Measurements from ENCODE around the gene PLCD3. TPM values are rescaled to one million over a fixed set of nuclear protein-coding genes. Genes with fewer than 3 reads are reported as not detected.

The PLCD3 gene
- total RNA-seq, 2 donors from 2014 or later: 34.8 to 42.9 TPM

DNA sequence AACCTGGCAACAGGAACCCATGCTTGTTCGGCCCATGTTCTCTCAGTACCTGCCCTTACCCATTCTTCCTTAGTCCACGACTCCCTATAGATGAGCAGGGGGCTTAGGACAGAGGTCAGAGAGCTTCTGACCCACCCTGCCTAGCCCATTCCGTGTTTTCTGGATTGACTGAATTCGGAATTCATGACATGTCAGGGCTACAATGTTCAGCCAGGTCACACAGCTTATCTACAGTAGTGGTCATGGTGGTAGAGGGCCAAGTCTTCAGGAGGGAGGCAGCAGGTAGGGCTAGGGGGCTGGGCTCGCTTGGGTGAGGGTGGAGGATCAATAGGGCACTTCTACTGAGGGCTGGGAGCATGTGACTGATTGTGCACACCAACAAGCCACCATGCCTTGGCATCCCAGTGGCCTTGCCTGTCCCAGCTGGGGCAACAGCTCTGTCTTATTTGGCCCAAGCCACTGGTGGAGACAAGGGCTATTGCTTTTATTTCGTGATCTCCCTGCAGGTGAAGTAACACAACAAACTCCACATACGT, 32.5 kb upstream of the PLCD3 start:
- Histone ChIP-seq H3K27me3 (ENCODE audit: control insufficient read depth, insufficient read depth, low read length, poor library complexity, severe bottlenecking) (no peaks in the 10 kb centered on the region), H3K4me3 (ENCODE audit: low read length) (no peak overlapping the region), H3K9ac (ENCODE audit: extremely low read depth, low read length, poor library complexity, severe bottlenecking) (no peak overlapping the region), H3K4me1 (ENCODE audit: control insufficient read depth, insufficient read depth, low read length) (peaks cover 6% of the 10 kb centered on the region), H3K27ac (ENCODE audit: low read depth, low read length) (no peak overlapping the region), H3K9me3 (ENCODE audit: control insufficient read depth, low read length) (no peaks in the 10 kb centered on the region), H3K36me3 (ENCODE audit: control insufficient read depth, insufficient read depth, low read length) (peaks cover 16% of the 10 kb centered on the region)
- TF ChIP-seq, protein P1, sequence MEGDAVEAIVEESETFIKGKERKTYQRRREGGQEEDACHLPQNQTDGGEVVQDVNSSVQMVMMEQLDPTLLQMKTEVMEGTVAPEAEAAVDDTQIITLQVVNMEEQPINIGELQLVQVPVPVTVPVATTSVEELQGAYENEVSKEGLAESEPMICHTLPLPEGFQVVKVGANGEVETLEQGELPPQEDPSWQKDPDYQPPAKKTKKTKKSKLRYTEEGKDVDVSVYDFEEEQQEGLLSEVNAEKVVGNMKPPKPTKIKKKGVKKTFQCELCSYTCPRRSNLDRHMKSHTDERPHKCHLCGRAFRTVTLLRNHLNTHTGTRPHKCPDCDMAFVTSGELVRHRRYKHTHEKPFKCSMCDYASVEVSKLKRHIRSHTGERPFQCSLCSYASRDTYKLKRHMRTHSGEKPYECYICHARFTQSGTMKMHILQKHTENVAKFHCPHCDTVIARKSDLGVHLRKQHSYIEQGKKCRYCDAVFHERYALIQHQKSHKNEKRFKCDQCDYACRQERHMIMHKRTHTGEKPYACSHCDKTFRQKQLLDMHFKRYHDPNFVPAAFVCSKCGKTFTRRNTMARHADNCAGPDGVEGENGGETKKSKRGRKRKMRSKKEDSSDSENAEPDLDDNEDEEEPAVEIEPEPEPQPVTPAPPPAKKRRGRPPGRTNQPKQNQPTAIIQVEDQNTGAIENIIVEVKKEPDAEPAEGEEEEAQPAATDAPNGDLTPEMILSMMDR (conservative IDR thresholded peaks at IDR 0.05): no peak
- Mint-ChIP-seq H3K27me3 (ENCODE audit: insufficient read depth) (no peaks in the 10 kb centered on the region), H3K36me3 (ENCODE audit: low read depth) (peaks cover 19% of the 10 kb centered on the region), H3K27ac (no peak overlapping the region), H3K9me3 (no peaks in the 10 kb centered on the region), H3K4me3 (no peak overlapping the region), H3K4me1 (peaks cover 14% of the 10 kb centered on the region)
- no peak for DNase-seq
- 93 to 97% methylated on average over 5 to 7 of the region's 7 CpGs for WGBS, 2 experiments (ENCODE audit: insufficient coverage in 1 of 2, insufficient read length in 1 of 2)

DNA sequence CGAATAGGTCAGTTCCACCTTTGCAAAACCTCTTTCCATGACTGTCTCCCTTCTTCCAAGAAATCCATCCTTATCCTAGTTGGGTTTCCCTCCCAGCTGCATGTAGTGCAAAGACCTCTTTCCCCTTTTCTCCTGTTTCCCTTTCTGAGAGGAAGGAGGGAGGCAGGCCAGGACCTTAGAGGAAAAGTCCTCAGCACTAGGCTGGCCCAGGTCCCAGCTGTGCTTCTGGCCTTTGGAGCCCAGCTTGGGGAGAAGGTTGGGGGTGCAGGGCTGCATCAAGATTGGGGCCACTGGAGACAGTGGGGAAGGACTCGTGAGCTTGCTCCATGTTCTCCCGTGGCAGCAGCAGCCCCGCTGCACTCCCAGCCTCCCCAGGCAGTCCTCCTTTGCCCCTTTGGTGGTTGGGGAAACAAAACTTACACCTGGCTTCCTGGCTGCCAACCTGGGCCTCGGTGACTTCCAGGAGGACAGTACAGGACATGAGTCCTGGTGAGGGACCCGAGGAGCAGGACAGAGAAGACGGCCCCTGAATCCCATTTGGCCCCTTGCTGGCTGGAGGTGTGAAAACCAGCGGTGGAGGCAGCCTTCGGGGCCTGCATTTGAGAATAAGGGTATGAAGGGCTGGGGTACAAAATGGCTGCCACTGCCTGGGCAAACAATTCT, 29.8 kb upstream of the PLCD3 start:
- Mint-ChIP-seq H3K4me1 (peaks cover 25% of the 10 kb centered on the region), H3K27ac (peak overlapping the region; percentile 93), H3K27me3 (ENCODE audit: insufficient read depth) (no peaks in the 10 kb centered on the region), H3K9me3 (no peaks in the 10 kb centered on the region), H3K4me3 (peak overlapping the region; percentile 91), H3K36me3 (ENCODE audit: low read depth) (peaks cover 15% of the 10 kb centered on the region)
- Histone ChIP-seq H3K9me3 (ENCODE audit: control insufficient read depth, low read length) (no peaks in the 10 kb centered on the region), H3K27ac (ENCODE audit: low read depth, low read length) (peak overlapping the region; percentile 4), H3K4me1 (ENCODE audit: control insufficient read depth, insufficient read depth, low read length) (peaks cover 6% of the 10 kb centered on the region), H3K27me3 (ENCODE audit: control insufficient read depth, insufficient read depth, low read length, poor library complexity, severe bottlenecking) (no peaks in the 10 kb centered on the region), H3K9ac (ENCODE audit: extremely low read depth, low read length, poor library complexity, severe bottlenecking) (peak overlapping the region; percentile 29), H3K4me3 (ENCODE audit: low read length) (peak overlapping the region; percentile 85), H3K36me3 (ENCODE audit: control insufficient read depth, insufficient read depth, low read length) (peaks cover 14% of the 10 kb centered on the region)
- TF ChIP-seq, protein P1 (conservative IDR thresholded peaks at IDR 0.05): no peak
- DNase-seq: no peak
- 74 to 80% methylated on average over 8 to 9 of the region's 9 CpGs for WGBS, 2 experiments (ENCODE audit: insufficient coverage in 1 of 2, insufficient read length in 1 of 2)

- H3K4me3 Mint-ChIP-seq: peak within 1 kb of the TSS; percentile 91
- peak within 1 kb of the TSS; percentile 99 for H3K27ac Mint-ChIP-seq
- H3K36me3 Mint-ChIP-seq (ENCODE audit: low read depth): peaks cover 14% of the 10 kb centered on the region
- WGBS, 2 experiments (ENCODE audit: insufficient coverage in 1 of 2, insufficient read length in 1 of 2): 0 to 1% methylated on average over 17 to 53 of the region's 53 CpGs
- Histone ChIP-seq H3K27me3 (ENCODE audit: control insufficient read depth, insufficient read depth, low read length, poor library complexity, severe bottlenecking) (no peaks in the 10 kb centered on the region), H3K9ac (ENCODE audit: extremely low read depth, low read length, poor library complexity, severe bottlenecking) (peak within 1 kb of the TSS; percentile 100), H3K4me1 (ENCODE audit: control insufficient read depth, insufficient read depth, low read length) (peaks cover 6% of the 10 kb centered on the region), H3K9me3 (ENCODE audit: control insufficient read depth, low read length) (no peaks in the 10 kb centered on the region), H3K4me3 (ENCODE audit: low read length) (peak within 1 kb of the TSS; percentile 99), H3K36me3 (ENCODE audit: control insufficient read depth, insufficient read depth, low read length) (peaks cover 13% of the 10 kb centered on the region), H3K27ac (ENCODE audit: low read depth, low read length) (peak within 1 kb of the TSS; percentile 97)
- TF ChIP-seq, protein P1 (conservative IDR thresholded peaks at IDR 0.05): no peak
- no peaks in the 10 kb centered on the region for H3K9me3 Mint-ChIP-seq
- peaks cover 25% of the 10 kb centered on the region for H3K4me1 Mint-ChIP-seq
- H3K27me3 Mint-ChIP-seq (ENCODE audit: insufficient read depth): no peaks in the 10 kb centered on the region
- peak; percentile 100 for DNase-seq
Observed at GRCh38 chr17:45161288-45162024, 29.1 kb upstream of the PLCD3 start, which contains the start of gene HEXIM2. HEXIM2 (plus strand) TSS chr17:45161875; CDS start chr17:45162794, 919 bp downstream.

Measured in endodermal cell (in vitro differentiated cells).